ENCODE results near the gene TCF15. TPM values are rescaled to one million over a fixed set of nuclear protein-coding genes. Genes with fewer than 3 reads are reported as not detected.

TCF15 gene
- total and polyA plus RNA-seq, 2 experiments from 2014 or later = 3.8 to 4.0 TPM

- no peak for ATAC-seq
- H3K27me3 Mint-ChIP-seq (ENCODE audit: insufficient read depth, low read depth, poor library complexity) = peaks cover 10% of the 10 kb centered on the region
- Histone ChIP-seq H3K9me2 (ENCODE audit: insufficient read depth) (no peaks in the 10 kb centered on the region), H3K27me3 (ENCODE audit: insufficient read depth) (no peaks in the 10 kb centered on the region), H3K4me3 (no peak overlapping the region), H2AFZ (no peak overlapping the region), H3K27ac (ENCODE audit: low read depth) (no peak overlapping the region), H4K20me1 (replicated peaks; ENCODE audit: insufficient read depth) (no peaks in the 10 kb centered on the region), H3K79me2 (replicated peaks; ENCODE audit: insufficient read depth) (no peaks in the 10 kb centered on the region), H3F3A (replicated peaks; ENCODE audit: low read depth) (no peaks in the 10 kb centered on the region), H3K4me2 (no peak overlapping the region), H3K4me1 (ENCODE audit: insufficient read depth) (peaks cover 6% of the 10 kb centered on the region; the same call in 1 of the 2 replicates), H3K36me3 (ENCODE audit: insufficient read depth) (no peaks in the 10 kb centered on the region)
- no peak overlapping the region for H3K4me3 Mint-ChIP-seq
- no peak for DNase-seq (ENCODE audit: low spot score)
- H3K4me1 Mint-ChIP-seq = peaks cover 3% of the 10 kb centered on the region; the same call in 2 of the 3 replicates
- no peak overlapping the region for H3K27ac Mint-ChIP-seq
- H3K9me3 Mint-ChIP-seq = no peaks in the 10 kb centered on the region
- no peaks in the 10 kb centered on the region for H3K36me3 Mint-ChIP-seq (ENCODE audit: low read depth)
- TF ChIP-seq ZNF462 (CRISPR knock-in tag; IDR thresholded peaks at IDR 0.05) (no peak), REST (IDR thresholded peaks at IDR 0.05; ENCODE audit: unreplicated experiment) (no peak), EZH2 (IDR thresholded peaks at IDR 0.05; ENCODE audit: low read depth, unreplicated experiment) (no peak), EZH2phosphoT487 (IDR thresholded peaks at IDR 0.05; ENCODE audit: unreplicated experiment) (no peak), STAT1 (IDR thresholded peaks at IDR 0.05; ENCODE audit: unreplicated experiment) (no peak), ZNF114 (CRISPR knock-in tag; IDR thresholded peaks at IDR 0.05) (no peak), NANOG (IDR thresholded peaks at IDR 0.05; ENCODE audit: borderline replicate concordance) (no peak), JUNB (IDR thresholded peaks at IDR 0.05; ENCODE audit: unreplicated experiment) (no peak)
Observed at GRCh38 chr20:600141-600540, 10.0 kb downstream of the TCF15 start.

Measured in GM23338 (cell line).